ENCODE data around the gene ARHGEF16.
A peak's percentile ranks its signal among the peaks of the same experiment; 100 is the strongest.

ARHGEF16 gene

GRCh38 chr1:3450202-3450863, 4.1 kb upstream of the ARHGEF16 start:
- H3K4me1 ChIP-seq, result peaks cover 3% of the 10 kb centered on the region; the same call in 1 of the 2 replicates
- in situ Hi-C loops (cut with MboI; ENCODE audit: low sequenced_read_pairs), result loop anchor here (5.0 kb wide), 1 partner anchor 172 kb away; no protein-coding TSS in a partner anchor
- H3K4me3 ChIP-seq, result no peak overlapping the region
- peaks cover 3% of the 10 kb centered on the region; the same call in 1 of the 2 replicates for H3K9me3 ChIP-seq
- H3K27me3 ChIP-seq (ENCODE audit: low read depth), result peaks cover 9% of the 10 kb centered on the region
- H3K36me3 ChIP-seq (replicated peaks), result no peaks in the 10 kb centered on the region
- no peak for DNase-seq (ENCODE audit: low spot score in 2 of 2)

- in situ Hi-C loops (cut with MboI; ENCODE audit: low sequenced_read_pairs), result loop anchor here (5.0 kb wide), 1 partner anchor 171 kb away; no protein-coding TSS in a partner anchor
- peaks cover 3% of the 10 kb centered on the region; the same call in 1 of the 2 replicates for H3K9me3 ChIP-seq
- peaks cover 9% of the 10 kb centered on the region for H3K27me3 ChIP-seq (ENCODE audit: low read depth)
- H3K4me3 ChIP-seq, result no peak overlapping the region
- no peaks in the 10 kb centered on the region for H3K36me3 ChIP-seq (replicated peaks)
- DNase-seq (ENCODE audit: low spot score in 2 of 2), result no peak
- peaks cover 5% of the 10 kb centered on the region; the same call in 1 of the 2 replicates for H3K4me1 ChIP-seq
These were observed 3.5 kb upstream of the ARHGEF16 start for GRCh38 chr1:3450983-3451382.

GRCh38 chr1:3451994-3452865, 2.2 kb upstream of the ARHGEF16 start:
- no peak for DNase-seq (ENCODE audit: low spot score in 2 of 2)
- Histone ChIP-seq H3K27me3 (ENCODE audit: low read depth) (peaks cover 9% of the 10 kb centered on the region), H3K4me1 (peaks cover 5% of the 10 kb centered on the region; the same call in 1 of the 2 replicates), H3K9me3 (no peaks in the 10 kb centered on the region; the same call in 1 of the 2 replicates), H3K36me3 (replicated peaks) (no peaks in the 10 kb centered on the region), H3K4me3 (no peak overlapping the region)
- in situ Hi-C loops (cut with MboI; ENCODE audit: low sequenced_read_pairs), result loop anchor here (5.0 kb wide), 1 partner anchor 170 kb away; no protein-coding TSS in a partner anchor

DNA sequence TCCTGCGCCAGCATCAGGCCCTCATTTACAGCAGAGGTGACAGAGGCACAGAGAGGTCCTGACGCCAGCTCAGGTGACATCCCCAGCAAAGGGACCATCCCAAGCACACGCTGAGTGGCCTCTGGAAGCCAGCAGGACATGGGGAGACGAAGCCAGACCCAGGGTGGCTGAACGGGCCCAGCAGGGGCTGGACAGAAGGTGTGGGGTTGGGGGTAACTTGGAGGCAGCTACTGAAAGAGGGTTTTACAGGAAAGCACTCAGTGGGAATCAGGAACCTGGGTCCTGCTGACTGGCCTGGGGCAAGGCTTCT, 1.6 kb upstream of the ARHGEF16 start:
- no peak overlapping the region for H3K4me3 ChIP-seq
- H3K4me1 ChIP-seq, result peaks cover 5% of the 10 kb centered on the region; the same call in 1 of the 2 replicates
- no peaks in the 10 kb centered on the region for H3K36me3 ChIP-seq (replicated peaks)
- in situ Hi-C loops (cut with MboI; ENCODE audit: low sequenced_read_pairs), result loop anchor here (5.0 kb wide), 1 partner anchor 169 kb away; no protein-coding TSS in a partner anchor
- H3K27me3 ChIP-seq (ENCODE audit: low read depth), result peaks cover 6% of the 10 kb centered on the region
- DNase-seq (ENCODE audit: low spot score in 2 of 2), result no peak
- no peaks in the 10 kb centered on the region; the same call in 1 of the 2 replicates for H3K9me3 ChIP-seq

- H3K9me3 ChIP-seq, result no peaks in the 10 kb centered on the region
- H3K4me3 ChIP-seq, result no peak overlapping the region
- H3K27me3 ChIP-seq (ENCODE audit: low read depth), result peaks cover 5% of the 10 kb centered on the region; the same call in 1 of the 2 replicates
- peak; percentile 49 to 88 for DNase-seq (ENCODE audit: low spot score in 2 of 2)
- no peaks in the 10 kb centered on the region for H3K36me3 ChIP-seq (replicated peaks)
- peaks cover 5% of the 10 kb centered on the region; the same call in 1 of the 2 replicates for H3K4me1 ChIP-seq
- in situ Hi-C loops (cut with MboI; ENCODE audit: low sequenced_read_pairs), result loop anchor here (5.0 kb wide), 1 partner anchor 169 kb away; no protein-coding TSS in a partner anchor
These were observed 1.2 kb upstream of the ARHGEF16 start for GRCh38 chr1:3453203-3453761.

- peaks cover 5% of the 10 kb centered on the region; the same call in 1 of the 2 replicates for H3K4me1 ChIP-seq
- peak overlapping the region; percentile 41 for H3K4me3 ChIP-seq
- in situ Hi-C loops (cut with MboI; ENCODE audit: low sequenced_read_pairs), result loop anchor here (5.0 kb wide), 1 partner anchor 167 kb away; no protein-coding TSS in a partner anchor
- DNase-seq (ENCODE audit: low spot score in 2 of 2), result peak; percentile 34 to 83
- no peaks in the 10 kb centered on the region for H3K27me3 ChIP-seq (ENCODE audit: low read depth)
- no peaks in the 10 kb centered on the region for H3K36me3 ChIP-seq (replicated peaks)
- no peaks in the 10 kb centered on the region for H3K9me3 ChIP-seq
These were observed 550 bp downstream of the ARHGEF16 start for GRCh38 chr1:3454811-3455618.

GRCh38 chr1:3455670-3456448, 1.4 kb downstream of the ARHGEF16 start:
- no peaks in the 10 kb centered on the region for H3K36me3 ChIP-seq (replicated peaks)
- no peak for DNase-seq (ENCODE audit: low spot score in 2 of 2)
- peaks cover 5% of the 10 kb centered on the region; the same call in 1 of the 2 replicates for H3K4me1 ChIP-seq
- in situ Hi-C loops (cut with MboI; ENCODE audit: low sequenced_read_pairs), result no loop called here
- H3K27me3 ChIP-seq (ENCODE audit: low read depth), result no peaks in the 10 kb centered on the region
- no peaks in the 10 kb centered on the region for H3K9me3 ChIP-seq
- H3K4me3 ChIP-seq, result peak overlapping the region; percentile 41; the same call in 1 of the 2 replicates

DNA sequence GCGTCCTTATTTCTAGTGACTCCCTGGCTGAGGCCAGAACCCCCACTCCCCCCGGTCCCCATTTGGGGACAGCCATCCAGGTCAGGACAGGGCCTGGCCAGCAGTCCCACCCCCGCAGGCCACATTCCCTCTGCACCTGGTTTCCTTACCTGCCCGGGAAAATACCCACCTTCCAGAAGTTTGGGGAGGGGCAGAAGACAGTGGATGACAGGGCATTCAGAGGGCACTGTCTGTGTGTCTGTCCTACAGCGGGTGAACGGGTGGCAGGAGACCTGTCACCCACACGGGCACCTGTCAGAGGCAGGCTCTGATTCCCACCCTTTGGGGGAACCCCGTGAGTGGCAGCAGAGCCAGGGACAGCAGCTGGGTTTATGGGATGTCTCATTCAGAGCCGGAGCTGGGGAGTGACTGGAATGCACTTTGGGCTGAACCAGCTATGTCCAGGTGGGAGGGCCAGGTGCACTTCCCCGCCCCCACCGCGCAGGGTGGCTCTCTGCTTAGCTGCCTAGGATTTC, 2.0 kb downstream of the ARHGEF16 start:
- H3K4me1 ChIP-seq, result peaks cover 5% of the 10 kb centered on the region; the same call in 1 of the 2 replicates
- H3K27me3 ChIP-seq (ENCODE audit: low read depth), result no peaks in the 10 kb centered on the region
- no peak overlapping the region for H3K4me3 ChIP-seq
- in situ Hi-C loops (cut with MboI; ENCODE audit: low sequenced_read_pairs), result no loop called here
- H3K9me3 ChIP-seq, result no peaks in the 10 kb centered on the region
- H3K36me3 ChIP-seq (replicated peaks), result no peaks in the 10 kb centered on the region
- DNase-seq (ENCODE audit: low spot score in 2 of 2), result no peak

- H3K4me3 ChIP-seq, result no peak overlapping the region
- DNase-seq (ENCODE audit: low spot score in 2 of 2), result no peak
- H3K9me3 ChIP-seq, result no peaks in the 10 kb centered on the region
- no peaks in the 10 kb centered on the region for H3K36me3 ChIP-seq (replicated peaks)
- peaks cover 5% of the 10 kb centered on the region; the same call in 1 of the 2 replicates for H3K4me1 ChIP-seq
- in situ Hi-C loops (cut with MboI; ENCODE audit: low sequenced_read_pairs), result no loop called here
- no peaks in the 10 kb centered on the region for H3K27me3 ChIP-seq (ENCODE audit: low read depth)
These were observed 2.8 kb downstream of the ARHGEF16 start for GRCh38 chr1:3456964-3457909.

GRCh38 chr1:3457910-3458883, 3.7 kb downstream of the ARHGEF16 start:
- in situ Hi-C loops (cut with MboI; ENCODE audit: low sequenced_read_pairs), result no loop called here
- Histone ChIP-seq H3K36me3 (replicated peaks) (no peaks in the 10 kb centered on the region), H3K4me1 (peaks cover 5% of the 10 kb centered on the region; the same call in 1 of the 2 replicates), H3K9me3 (no peaks in the 10 kb centered on the region), H3K4me3 (no peak overlapping the region), H3K27me3 (ENCODE audit: low read depth) (no peaks in the 10 kb centered on the region)
- no peak for DNase-seq (ENCODE audit: low spot score in 2 of 2)

All from HAP-1 (cell line).